C4-2B (cell line): Measurements from ENCODE around the gene BICDL1.
"Not testable (repeated sequence)": the region's sequence is repeated elsewhere in the genome, so short reads cannot be mapped to it uniquely, and the experiment has no call there.

Source experiments
- CTCF ChIP-seq: fragments of 450-650 bp; conservative IDR thresholded peaks from 2 replicates; pipeline ENCODE4 v1.5.1; 2017; ENCODE audit warnings: mild to moderate bottlenecking
- ZFX ChIP-seq: fragments of 450-650 bp; IDR thresholded peaks from 2 replicates; pipeline ENCODE4 v1.6.1; 2017

GRCh38 chr12:120014381-120014735 lies 25.3 kb downstream of the BICDL1 start:
- TF ChIP-seq CTCF, ZFX: not testable (repeated sequence)
